Measurements from ENCODE around the gene MIPEP.
"Not testable (repeated sequence)": the region's sequence is repeated elsewhere in the genome, so short reads cannot be mapped to it uniquely, and the experiment has no call there.

Gene MIPEP

DNA sequence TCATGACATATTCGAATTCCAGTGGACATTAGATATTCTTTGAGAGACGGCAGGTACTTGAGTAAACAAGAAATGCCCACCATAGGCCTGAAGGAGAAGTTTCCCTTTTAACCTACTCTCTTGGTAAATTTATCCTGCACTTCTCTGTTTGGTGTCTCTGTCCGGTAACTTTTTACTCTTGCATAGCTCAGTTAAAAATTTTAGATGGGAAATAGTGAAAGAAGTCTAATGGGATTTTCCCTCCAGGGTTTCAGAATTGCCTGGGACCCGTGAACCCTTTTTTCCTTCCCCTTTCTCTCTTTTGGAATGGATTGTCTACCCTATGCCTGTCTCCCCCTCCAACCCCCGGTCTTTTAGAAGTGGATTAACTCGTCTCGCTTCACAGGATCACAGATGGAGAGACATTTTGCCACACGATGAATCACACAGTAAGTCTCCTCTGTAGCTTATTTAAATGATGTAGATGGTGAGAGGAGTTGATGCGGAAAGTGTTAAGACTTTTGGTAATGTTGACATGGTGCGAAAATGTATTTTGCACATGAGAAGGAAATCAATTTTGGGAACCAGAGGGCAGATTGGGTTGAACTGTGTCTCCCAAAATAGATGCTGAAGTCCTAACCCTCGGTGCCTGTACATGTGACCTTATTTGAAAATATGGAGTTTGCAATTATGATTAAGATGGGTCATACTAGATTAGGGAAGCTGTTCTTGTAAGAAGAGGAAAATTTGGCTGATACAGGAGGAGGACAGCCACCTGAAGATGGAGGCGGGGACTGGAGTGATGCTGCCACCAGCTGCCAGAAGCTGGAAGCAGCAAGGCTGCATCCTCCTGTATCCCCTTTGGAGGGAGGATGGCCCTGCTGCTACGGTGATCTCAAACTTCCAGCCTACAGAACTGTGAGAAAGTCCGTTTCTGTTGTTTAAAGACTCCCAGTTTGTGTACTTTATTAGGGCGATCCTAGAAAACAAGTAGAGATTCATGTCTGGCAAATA is 711 bp upstream of the MIPEP start:
- no peak for DNase-seq (ENCODE audit: low read depth in 1 of 2, low spot score in 1 of 2)

DNA sequence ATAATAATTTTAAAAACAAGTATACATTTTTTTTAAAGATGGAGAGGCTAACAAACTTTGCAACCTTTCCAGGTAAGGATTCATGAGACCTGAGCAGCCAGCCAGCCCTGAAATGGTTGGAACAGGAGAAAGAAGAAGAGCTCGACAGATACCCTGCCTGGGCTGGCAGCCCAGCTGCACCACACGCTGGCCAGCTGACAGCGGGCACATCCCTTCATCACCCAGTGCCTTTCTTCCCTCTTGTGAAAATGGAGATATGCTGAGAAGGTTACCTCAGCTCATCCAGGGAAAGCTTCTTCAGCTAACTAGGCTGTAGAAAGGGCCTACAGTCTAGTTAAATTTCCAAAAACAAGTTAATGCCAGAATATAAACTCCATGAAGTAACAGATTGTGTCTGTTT is 4.8 kb downstream of the MIPEP start:
- not testable (repeated sequence) for DNase-seq (ENCODE audit: low read depth in 1 of 2, low spot score in 1 of 2)

DNA sequence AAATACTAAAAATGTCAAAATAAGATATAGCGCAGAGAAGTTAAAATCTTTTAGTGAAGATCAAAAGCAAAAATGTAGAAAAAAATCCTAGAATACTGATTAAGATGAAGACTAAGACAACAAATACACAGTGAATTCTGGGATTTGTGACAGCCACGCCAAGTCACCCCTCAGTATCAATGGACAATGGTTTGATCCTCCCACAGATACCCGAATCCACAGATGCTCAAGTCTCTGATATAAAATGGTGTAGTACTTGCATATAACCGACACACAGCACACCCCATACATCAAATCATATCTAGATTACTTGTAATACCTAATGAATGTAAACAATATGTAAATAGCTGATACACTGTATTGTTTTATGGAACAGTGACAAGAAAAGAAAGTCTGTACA is 5.9 kb downstream of the MIPEP start:
- DNase-seq (ENCODE audit: low read depth in 1 of 2, low spot score in 1 of 2), result no peak

DNA sequence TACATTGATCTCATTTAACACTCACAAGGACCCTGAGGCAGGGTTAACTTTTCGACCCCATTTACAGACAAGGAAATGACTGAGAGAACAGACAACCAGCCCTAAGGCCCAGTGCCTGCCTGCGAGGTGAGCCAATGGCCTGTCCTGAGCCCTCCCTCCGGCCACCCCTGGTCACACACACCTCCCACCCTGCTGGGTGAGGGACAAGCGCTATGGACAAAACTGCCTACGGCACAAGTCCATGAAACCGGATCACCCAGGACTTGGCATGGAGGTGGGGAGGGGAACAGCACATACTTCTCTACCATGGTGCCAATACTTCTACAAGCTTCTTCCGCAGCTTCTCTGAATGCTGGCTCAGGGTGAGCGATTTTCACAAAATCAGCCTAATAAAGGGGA is 7.8 kb downstream of the MIPEP start:
- DNase-seq (ENCODE audit: low read depth in 1 of 2, low spot score in 1 of 2), result not testable (repeated sequence)

DNA sequence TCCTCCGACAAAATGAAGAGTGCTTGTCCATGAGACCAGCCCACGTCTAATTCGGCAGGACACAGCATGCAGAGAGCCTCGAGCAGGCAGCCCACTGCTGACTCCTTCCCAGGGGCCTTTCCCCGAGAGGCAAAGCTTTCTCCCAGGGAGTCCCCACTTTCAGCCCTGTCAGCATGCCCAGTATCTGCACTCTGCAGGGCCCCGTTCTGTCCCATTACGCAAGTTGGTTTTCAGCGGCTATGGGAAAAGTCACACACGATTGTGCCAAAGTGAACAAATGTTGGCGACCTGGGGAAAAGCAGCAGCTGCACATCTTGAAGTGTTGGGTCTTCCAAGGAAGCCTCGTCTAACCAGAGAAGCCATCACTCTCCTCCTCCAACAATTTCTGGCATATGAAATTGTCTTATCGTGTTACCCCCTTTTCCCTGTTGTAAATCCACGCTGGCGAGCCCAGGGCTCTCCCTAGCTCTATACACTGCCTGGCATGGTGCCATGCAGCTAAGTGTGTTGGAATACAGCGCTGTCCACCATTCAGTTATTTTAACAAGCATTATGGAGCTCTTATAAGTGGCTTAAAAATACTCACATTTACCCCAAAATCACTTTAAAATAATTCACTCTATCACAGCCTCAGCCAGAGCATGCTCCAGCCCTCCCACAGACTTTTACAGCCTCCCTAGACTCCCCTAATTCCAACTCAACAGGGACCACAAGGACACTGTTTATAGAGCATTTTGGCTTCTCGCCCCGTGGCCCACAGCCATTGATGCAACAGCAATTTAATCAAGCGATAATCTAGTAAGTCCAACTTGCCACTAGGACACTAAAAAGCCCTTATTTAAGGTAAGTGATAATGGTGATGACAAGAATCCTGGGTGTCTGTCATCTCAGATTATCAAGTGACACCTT is 8.5 kb downstream of the MIPEP start:
- DNase-seq (ENCODE audit: low read depth in 1 of 2, low spot score in 1 of 2), result not testable (repeated sequence)

DNA sequence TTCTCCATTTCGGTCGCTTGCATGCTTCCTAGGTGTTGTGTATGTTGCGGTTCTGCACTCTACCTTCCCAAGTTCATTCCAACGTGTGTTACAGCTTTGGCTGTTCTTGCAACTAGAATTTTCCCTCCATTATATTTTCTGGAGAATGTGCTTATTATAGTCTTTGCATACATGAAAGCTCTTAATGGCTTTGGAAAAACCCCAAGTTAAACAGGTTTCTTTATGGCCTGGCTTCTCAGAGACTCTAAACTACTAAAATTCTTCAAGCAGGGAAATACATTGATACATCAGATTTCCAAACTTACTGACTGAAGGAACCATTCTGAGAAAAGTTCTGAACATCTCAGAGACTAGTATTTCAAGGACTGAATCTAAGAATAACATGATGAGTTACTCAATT is 11.9 kb downstream of the MIPEP start:
- DNase-seq (ENCODE audit: low read depth in 1 of 2, low spot score in 1 of 2), result no peak

DNA sequence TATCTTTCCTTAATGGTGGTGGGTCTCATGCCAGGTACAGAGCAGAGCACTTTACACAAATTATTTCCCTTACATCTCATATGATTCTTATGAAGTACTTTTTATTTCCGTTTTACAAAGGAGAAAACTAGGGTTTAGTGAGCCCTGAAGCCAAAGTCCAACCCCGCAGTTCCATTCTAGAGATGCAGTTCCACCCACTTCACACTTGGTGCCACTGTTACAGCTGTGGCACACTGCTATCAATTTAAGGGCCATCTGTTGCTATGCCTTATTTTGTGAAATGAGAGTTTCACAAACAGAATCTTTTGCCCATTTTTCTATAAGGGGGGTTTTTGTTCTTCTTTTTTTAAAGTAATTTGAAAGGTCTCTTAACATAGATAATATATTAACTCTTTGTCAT is 12.9 kb downstream of the MIPEP start:
- DNase-seq (ENCODE audit: low read depth in 1 of 2, low spot score in 1 of 2), result no peak

DNA sequence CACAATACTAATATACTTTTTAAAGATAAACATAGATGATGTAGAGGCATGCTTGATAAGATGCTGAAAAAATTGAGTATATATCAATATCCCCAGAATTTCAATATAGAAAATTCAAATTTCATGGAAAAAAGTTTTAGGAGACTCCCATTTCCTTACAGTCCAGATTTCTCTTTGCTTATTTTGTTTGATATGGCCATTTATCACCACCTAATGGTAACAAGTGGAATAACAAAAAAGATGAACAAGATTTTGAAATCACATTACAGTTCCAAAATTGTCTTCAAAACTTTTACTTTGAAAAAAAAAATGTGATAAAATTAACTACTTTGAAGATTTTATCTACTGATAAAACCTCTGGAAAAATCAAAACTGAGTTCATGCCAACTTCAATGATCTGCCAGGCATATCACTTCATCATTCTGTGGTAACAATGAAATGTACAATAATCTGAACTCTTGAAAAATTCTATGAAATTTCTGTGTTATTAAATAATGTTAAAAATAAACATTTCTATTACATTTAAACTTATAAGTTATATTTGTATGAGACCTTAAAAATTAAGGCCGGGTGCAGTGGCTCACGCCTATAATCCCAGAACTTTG is 17.5 kb downstream of the MIPEP start:
- DNase-seq (ENCODE audit: low read depth in 1 of 2, low spot score in 1 of 2), result no peak

DNA sequence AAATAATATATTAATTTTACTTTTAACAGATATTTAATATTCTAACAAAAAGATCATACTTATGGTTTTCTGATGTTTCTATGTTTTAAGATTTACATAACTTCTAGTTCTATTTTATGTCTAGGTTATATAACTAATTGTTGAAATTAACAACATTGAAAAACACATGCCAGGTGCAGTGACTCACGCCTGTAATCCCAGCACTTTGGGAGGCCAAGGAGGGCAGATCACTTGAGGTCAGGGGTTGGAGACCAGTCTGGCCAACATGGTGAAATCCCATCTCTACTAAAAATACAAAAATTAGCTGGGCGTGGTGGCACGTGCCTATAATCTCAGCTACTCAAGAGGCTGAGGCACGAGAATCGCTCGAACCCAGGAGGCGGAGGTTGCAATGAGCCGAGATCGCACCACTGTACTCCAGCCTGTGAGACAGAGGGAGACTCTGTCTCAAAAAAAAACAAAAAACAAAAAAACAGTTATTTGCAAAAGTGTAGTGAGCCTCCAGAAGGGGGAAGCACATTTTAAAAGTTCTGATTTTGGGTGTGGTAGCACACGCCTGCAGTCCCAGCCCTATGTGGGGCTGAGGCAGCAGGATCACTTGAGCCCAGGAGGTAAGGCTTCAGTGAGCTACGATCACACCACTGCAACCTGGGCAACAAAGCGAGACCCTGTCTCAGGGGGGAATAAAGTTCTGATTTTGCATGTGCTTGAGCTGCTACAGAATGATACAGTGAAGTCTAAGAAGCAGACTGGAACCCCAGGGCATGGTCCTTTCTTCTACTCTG is 18.7 kb downstream of the MIPEP start:
- DNase-seq (ENCODE audit: low read depth in 1 of 2, low spot score in 1 of 2), result no peak

DNA sequence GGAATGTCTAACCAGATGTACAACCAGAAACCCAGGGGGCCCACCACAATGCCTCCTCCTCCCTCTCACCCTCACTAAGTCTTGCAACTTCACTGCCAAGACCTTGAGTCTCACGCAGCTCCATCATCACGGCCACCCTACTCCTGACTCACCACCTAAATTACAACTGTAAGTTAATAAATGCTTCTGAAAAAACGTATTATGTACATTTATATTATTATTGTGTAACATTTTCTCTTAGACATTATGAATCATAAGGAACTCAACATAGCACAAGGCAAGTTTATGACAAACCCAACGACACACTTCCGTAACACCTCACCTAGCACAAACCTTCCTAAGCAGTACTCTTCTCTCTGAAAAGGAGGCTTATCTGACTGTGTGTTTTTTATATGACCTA is 20.7 kb downstream of the MIPEP start:
- no peak for DNase-seq (ENCODE audit: low read depth in 1 of 2, low spot score in 1 of 2)

DNA sequence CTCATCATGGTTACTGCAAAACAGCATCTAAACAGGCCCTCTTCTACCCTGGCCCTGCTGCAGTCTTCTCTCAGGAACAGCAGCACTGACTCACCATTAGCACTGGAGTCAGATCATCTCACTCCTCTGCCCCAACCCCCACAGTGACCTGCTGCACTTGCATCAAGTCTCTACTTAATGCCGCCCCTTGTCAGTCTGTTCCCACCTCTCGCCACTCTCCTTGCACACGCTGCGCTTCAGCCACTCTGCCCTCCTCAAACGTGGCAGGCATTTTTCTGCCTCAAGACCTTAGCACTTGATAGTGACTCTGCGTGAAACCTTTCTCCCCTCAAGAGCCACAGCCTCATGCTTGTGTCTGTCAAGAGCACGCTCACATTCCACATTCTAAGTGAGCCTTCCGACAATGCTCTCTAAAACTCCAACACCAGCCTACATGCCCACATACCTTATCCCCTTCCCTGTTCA is 22.1 kb downstream of the MIPEP start:
- no peak for DNase-seq (ENCODE audit: low read depth in 1 of 2, low spot score in 1 of 2)

DNA sequence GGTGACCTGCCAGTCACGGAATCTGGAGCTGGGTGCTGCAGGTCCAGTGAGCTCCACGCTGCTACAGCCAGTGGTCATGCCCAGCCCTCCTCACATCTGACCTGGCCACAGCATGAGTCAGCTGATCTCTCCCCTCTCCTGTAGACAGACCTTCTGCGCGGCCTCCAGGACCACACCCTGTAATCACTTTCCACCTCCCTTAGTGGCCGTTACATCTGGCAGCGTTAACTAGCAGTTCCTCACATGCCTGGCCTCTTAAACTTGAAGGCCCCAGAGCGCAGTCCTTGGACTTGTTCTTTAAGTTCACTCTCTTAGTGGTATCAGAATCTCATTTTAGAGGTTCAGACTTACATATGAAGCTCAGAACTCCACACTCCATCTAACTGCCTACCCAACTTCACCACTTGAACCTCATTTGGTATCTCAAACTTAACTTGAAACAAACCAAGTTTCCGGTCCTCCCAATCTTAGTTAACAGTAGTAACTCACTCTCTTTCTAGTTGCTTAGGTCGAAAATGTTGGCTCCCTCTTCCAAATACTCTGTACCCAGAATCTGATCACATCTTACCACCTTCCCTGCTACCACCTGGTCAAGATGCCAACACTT is 22.7 kb downstream of the MIPEP start:
- no peak for DNase-seq (ENCODE audit: low read depth in 1 of 2, low spot score in 1 of 2)

DNA sequence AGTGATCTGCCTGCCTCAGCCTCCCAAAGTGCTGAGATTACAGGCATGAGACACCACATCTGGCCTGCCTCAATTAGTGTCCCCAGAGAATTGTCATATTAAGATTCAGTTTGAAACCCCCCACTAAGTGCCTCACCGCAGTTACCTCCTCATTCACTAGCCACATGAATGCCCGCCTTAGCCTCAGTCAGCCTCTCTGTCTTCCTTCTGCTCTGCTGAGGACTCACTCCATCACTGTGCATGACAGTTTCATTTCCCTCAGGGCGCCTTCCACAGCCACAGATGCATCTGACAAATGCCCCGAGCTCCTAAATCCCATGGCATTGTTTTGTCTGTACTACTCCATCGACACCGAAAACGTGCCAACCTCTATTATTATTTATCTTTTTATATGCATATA is 23.3 kb downstream of the MIPEP start:
- DNase-seq (ENCODE audit: low read depth in 1 of 2, low spot score in 1 of 2), result no peak

DNA sequence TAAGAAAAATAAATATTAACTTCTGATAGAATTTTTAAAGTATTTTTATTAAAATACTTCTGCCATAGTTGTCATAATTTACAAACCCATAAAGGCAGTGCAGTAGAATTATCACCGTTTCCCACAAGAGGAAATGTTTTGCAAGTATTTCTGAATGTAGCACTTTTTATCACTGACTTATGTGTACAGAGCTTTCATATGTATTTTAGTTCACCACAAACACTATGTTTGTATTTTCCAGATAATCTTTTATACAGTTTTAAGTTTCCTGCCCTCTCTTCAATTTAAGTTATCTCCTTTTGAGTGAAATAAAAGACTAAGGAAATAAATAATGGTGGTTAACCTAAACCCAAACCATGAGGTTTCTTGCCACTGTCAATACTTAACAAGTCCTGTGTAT is 24.2 kb downstream of the MIPEP start:
- DNase-seq (ENCODE audit: low read depth in 1 of 2, low spot score in 1 of 2), result no peak

DNA sequence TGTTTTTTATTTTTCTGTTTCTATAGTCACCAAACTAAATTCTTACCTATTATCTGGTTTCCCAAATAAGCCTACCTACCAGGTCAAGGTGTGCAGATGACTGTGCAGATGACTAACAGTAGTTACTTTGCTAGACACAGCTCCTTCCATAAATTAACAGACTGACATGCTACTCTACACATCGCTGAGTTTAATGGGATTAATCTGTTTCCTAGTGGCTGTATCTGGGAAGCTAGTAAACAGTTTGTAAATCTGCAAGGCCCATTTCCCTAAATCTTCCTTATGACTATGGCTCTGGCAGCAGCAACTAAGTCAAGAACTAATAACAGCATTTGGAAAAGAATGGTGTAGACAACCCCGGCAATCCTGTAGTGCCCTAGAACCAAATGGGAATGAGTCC is 27.9 kb downstream of the MIPEP start:
- no peak for DNase-seq (ENCODE audit: low read depth in 1 of 2, low spot score in 1 of 2)

DNA sequence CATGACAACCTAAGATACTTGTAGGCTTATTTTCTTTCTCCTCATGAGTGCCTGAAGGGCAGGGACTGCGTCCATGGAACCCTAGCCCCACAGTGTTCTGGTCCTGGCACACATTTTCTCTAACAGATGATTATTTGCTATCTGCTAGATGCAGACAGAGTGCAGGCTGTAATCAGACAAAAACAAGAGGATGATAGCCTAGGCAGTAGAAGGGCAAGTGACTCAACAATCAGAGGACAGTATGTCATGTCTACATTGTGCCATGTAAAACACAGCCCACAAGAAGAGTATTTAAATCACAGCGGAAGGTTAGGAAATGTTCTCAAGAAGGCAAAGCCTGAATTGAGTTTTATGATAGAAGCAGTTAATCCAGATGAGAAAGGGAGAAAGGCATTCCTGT is 29.3 kb downstream of the MIPEP start:
- DNase-seq (ENCODE audit: low read depth in 1 of 2, low spot score in 1 of 2), result no peak

DNA sequence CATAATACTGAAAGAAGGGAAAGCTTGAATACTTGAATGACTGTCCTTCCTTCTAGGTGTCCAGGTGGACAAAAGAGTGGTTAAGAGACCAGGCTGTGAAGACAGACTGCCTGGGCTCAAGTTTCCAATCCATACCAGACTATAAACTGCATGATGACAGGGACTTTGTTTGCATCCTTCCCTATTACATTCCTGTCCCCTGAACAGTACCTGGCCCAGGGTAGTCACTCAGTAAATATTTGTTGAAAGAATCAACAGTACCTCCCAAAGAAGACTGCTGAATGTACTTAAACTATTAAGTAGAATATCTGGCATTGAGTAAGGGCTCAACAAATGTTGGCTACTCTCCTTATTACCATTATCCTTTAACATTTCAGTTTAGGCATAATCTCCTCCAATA is 29.7 kb downstream of the MIPEP start:
- no peak for DNase-seq (ENCODE audit: low read depth in 1 of 2, low spot score in 1 of 2)

DNA sequence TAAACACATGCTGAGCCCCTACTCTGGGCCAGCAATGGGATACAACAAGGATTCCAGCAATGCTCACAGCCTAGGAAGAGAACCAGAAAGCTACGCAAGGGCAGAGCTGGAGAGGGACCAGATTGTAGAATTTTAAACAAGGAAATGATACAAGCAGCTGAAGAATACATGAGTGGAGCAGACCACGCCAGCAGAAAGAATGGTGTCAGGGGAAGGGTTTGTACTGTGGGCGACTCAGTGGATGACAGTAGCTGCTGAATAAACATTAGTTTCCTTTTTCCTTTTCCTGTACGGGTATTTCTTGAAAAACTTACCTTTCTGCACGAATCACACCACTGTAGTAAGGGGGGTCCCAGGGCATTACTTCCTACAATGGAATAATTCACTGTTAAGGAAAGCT is 30.7 kb downstream of the MIPEP start:
- DNase-seq (ENCODE audit: low read depth in 1 of 2, low spot score in 1 of 2), result no peak

DNA sequence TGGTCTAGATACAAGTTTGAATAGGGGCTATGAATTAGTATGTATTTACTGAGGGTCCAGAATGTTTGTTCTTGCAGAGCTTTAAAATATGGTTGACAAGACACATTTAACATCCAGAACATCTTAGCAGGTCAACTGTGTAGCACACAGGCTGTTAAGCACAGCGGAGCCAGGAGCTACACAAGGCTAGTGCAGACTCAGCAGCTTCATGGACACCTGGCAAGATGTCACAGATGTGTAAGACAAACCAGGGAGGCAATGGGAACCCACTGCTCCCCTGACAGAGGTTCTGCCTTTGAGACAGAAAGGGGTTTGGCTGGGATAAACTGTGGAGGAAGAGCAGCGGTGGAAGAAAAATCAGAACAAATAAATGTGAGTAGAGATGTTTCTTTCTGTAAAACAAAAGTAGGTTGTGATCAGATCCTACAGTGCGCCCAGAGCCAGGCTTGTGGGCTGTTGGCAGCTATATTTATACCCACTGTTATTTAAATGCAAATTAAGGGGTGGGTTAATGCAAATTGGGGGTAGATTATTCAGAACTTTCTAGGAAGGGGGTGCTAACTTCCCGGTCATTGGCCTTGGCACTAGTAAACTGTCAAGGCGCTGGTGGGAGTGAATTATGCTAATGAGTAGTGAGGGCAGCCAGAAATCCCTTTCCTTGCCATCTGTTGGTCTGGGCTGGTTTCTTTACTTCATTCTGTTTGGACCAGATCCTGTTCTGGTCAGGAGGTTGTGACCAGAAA is 33.0 kb downstream of the MIPEP start:
- no peak for DNase-seq (ENCODE audit: low read depth in 1 of 2, low spot score in 1 of 2)

DNA sequence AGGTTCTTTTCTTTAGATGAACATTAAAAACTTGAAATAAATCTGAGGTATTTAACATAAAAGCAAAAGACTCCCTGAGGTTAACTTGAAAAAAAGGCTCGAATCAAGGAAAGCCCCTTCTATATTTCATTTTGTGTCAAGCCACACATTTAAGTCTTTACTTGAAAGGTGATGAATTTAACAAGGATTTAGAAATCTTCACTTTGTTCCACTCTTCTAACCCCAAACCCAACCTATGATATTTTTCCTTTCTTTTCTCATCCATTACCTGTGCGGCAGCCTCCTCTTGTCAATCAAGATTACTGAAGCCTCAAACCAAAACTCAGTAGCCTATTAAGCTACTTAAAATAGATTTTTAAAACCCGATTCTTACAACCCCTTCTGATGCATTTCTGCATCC is 33.8 kb downstream of the MIPEP start:
- no peak for DNase-seq (ENCODE audit: low read depth in 1 of 2, low spot score in 1 of 2)

All from activated T-helper 1 cell treated with anti-CD3 and anti-CD28 coated beads, Interleukin-2, amount 50 U/mL, for 16 hours (primary cell).